OCI-LY3 (cell line): Measurements from ENCODE around the gene PSMA2.

Experiments used
- H2AFZ ChIP-seq: fragments of 200-600, 300-600 bp; shearing (Covaris generic); 2 replicates; pipeline ENCODE4 v1.6.0; 2014; ENCODE audit warnings: antibody characterized with exemption, low read depth, low read length
- H3K27ac ChIP-seq: fragments of 200-600, 300-600 bp; sonication (generic); 2 replicates; pipeline ENCODE4 v1.5.1; 2014; ENCODE audit warnings: mild to moderate bottlenecking, low read length, moderate library complexity, mixed read lengths
- H3K27me3 ChIP-seq: fragments of 200-600, 300-600 bp; sonication (generic); 2 replicates; pipeline ENCODE4 v1.6.1; 2014; ENCODE audit warnings: low read depth, low read length, mixed read lengths
- H3K36me3 ChIP-seq: fragments of 200-600, 300-600 bp; sonication (generic); replicated peaks from 2 replicates; pipeline ENCODE3; 2014; ENCODE audit warnings: low read depth, low read length, mixed read lengths
- H3K4me1 ChIP-seq: fragments of 300-600, 200-600 bp; sonication (generic); 2 replicates; pipeline ENCODE4 v1.6.1; 2014; ENCODE audit warnings: low read length, mixed read lengths
- H3K4me2 ChIP-seq: fragments of 200-600, 300-600 bp; sonication (generic); 2 replicates; pipeline ENCODE4 v1.6.1; 2014; ENCODE audit warnings: low read length, mixed read lengths
- H3K4me3 ChIP-seq: fragments of 300-600, 200-600 bp; sonication (generic); 2 replicates; pipeline ENCODE4 v1.5.1; 2014; ENCODE audit warnings: antibody characterized with exemption, mild to moderate bottlenecking, low read length, moderate library complexity
- H3K79me2 ChIP-seq: fragments of 300-600, 200-600 bp; shearing (Covaris generic); 2 replicates; pipeline ENCODE4 v1.6.1; 2014; ENCODE audit warnings: mild to moderate bottlenecking, low read length, mixed read lengths
- H3K9ac ChIP-seq: fragments of 300-600, 200-600 bp; shearing (Covaris generic); 2 replicates; pipeline ENCODE4 v1.6.0; 2014; ENCODE audit warnings: mild to moderate bottlenecking, low read length, moderate library complexity
- H3K9me3 ChIP-seq: fragments of 200-600, 300-600 bp; shearing (Covaris generic); 2 replicates; pipeline ENCODE4 v1.6.1; 2014; ENCODE audit warnings: low read length, mixed read lengths; ENCODE audit not compliant: insufficient read depth
- H4K20me1 ChIP-seq: fragments of 200-600, 300-600 bp; sonication (generic); 2 replicates; pipeline ENCODE4 v1.6.1; 2016; ENCODE audit warnings: low read length, mixed read lengths; ENCODE audit not compliant: insufficient read depth
- EZH2phosphoT487 ChIP-seq: fragments of 200-600 bp; shearing (Covaris generic); IDR thresholded peaks from 2 replicates; pipeline ENCODE4 v1.6.1; 2018; ENCODE audit warnings: antibody characterized with exemption, mixed run types, low read depth
- TF ChIP-seq, protein P1 (sequence below): fragments of 200-600, 300-600 bp; sonication (generic); IDR thresholded peaks from 2 replicates; pipeline ENCODE4 v1.5.1; 2014; ENCODE audit warnings: antibody characterized with exemption, low read length, low read depth

Gene PSMA2

DNA sequence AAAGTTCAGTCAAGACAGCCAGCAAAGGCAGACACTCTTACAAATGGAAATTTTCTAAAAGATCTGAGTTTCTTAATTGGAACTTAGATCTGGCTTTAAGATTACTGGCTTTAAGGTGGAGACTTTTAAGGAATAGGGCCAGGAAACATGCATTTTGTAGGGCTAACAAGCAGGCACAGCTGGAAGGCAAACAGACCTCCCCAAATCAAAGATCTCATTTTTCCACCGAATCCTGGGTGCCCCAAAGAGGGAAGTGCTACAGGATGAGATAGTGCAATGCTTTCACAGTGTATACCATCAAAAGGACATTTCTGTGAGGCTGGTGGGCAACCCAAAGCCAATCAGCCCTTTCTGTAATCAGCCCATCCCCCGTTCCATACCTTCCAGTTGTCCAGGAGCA lies 27.6 kb upstream of the PSMA2 start:
- Histone ChIP-seq H3K79me2 (no peaks in the 10 kb centered on the region), H3K4me3 (no peak overlapping the region), H3K27me3 (no peaks in the 10 kb centered on the region), H4K20me1 (no peaks in the 10 kb centered on the region), H2AFZ (peak overlapping the region; percentile 34; the same call in 1 of the 2 replicates), H3K4me1 (peaks cover 15% of the 10 kb centered on the region), H3K27ac (no peak overlapping the region), H3K36me3 (peaks cover 3% of the 10 kb centered on the region), H3K4me2 (no peak overlapping the region), H3K9ac (no peak overlapping the region), H3K9me3 (0 out of 2 replicates have a peak, but pooled peaks cover 3% of the 10 kb centered on the region)
- no peak for TF ChIP-seq EZH2phosphoT487
- TF ChIP-seq, protein P1, sequence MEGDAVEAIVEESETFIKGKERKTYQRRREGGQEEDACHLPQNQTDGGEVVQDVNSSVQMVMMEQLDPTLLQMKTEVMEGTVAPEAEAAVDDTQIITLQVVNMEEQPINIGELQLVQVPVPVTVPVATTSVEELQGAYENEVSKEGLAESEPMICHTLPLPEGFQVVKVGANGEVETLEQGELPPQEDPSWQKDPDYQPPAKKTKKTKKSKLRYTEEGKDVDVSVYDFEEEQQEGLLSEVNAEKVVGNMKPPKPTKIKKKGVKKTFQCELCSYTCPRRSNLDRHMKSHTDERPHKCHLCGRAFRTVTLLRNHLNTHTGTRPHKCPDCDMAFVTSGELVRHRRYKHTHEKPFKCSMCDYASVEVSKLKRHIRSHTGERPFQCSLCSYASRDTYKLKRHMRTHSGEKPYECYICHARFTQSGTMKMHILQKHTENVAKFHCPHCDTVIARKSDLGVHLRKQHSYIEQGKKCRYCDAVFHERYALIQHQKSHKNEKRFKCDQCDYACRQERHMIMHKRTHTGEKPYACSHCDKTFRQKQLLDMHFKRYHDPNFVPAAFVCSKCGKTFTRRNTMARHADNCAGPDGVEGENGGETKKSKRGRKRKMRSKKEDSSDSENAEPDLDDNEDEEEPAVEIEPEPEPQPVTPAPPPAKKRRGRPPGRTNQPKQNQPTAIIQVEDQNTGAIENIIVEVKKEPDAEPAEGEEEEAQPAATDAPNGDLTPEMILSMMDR = no peak

DNA sequence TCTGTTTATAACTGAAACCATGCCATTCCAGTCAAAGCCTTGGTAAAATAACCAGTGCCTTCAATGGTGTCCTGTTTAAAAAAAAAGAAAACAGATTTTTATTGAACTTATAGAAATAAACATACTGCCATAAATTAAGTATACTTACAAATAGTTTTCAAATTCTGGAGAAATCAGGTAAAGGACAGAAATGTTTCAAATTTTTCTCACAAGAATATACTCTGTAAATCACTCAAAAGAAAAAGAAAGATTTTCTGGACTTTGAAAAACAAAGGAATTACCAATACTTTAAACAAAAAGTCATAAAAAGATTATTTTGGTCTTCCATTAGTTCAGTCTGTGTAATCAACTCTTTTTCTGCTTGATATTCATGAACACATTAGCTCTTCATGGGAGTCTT lies 24.1 kb upstream of the PSMA2 start:
- H4K20me1 ChIP-seq = no peaks in the 10 kb centered on the region
- TF ChIP-seq, protein P1 = no peak
- no peak for TF ChIP-seq EZH2phosphoT487
- H3K27me3 ChIP-seq = no peaks in the 10 kb centered on the region
- no peak overlapping the region for H2AFZ ChIP-seq
- H3K36me3 ChIP-seq = peaks cover 3% of the 10 kb centered on the region
- no peak overlapping the region for H3K27ac ChIP-seq
- H3K4me3 ChIP-seq = no peak overlapping the region
- no peaks in the 10 kb centered on the region for H3K79me2 ChIP-seq
- no peak overlapping the region for H3K9ac ChIP-seq
- H3K4me2 ChIP-seq = no peak overlapping the region
- 0 out of 2 replicates have a peak, but pooled peaks cover 3% of the 10 kb centered on the region for H3K9me3 ChIP-seq
- peaks cover 12% of the 10 kb centered on the region for H3K4me1 ChIP-seq

- Histone ChIP-seq H3K4me1 (no peaks in the 10 kb centered on the region), H3K79me2 (no peaks in the 10 kb centered on the region), H3K4me2 (no peak overlapping the region), H2AFZ (no peak overlapping the region), H3K27me3 (no peaks in the 10 kb centered on the region), H3K9me3 (0 out of 2 replicates have a peak, but pooled peaks cover 3% of the 10 kb centered on the region), H3K9ac (no peak overlapping the region), H4K20me1 (no peaks in the 10 kb centered on the region), H3K4me3 (no peak overlapping the region), H3K36me3 (peaks cover 3% of the 10 kb centered on the region), H3K27ac (no peak overlapping the region)
- no peak for TF ChIP-seq EZH2phosphoT487
- TF ChIP-seq, protein P1 = no peak
Observed at GRCh38 chr7:42953994-42954393, 22.0 kb upstream of the PSMA2 start.

GRCh38 chr7:42952328-42952727 lies 20.4 kb upstream of the PSMA2 start:
- Histone ChIP-seq H3K4me2 (no peak overlapping the region), H2AFZ (no peak overlapping the region), H3K9ac (no peak overlapping the region), H3K4me3 (no peak overlapping the region), H3K36me3 (peaks cover 3% of the 10 kb centered on the region), H3K27me3 (no peaks in the 10 kb centered on the region), H3K79me2 (no peaks in the 10 kb centered on the region), H3K9me3 (0 out of 2 replicates have a peak, but pooled peaks cover 3% of the 10 kb centered on the region), H3K4me1 (no peaks in the 10 kb centered on the region), H4K20me1 (no peaks in the 10 kb centered on the region), H3K27ac (no peak overlapping the region)
- TF ChIP-seq, protein P1 = no peak
